Activated naive CD4-positive, alpha-beta T cell treated with anti-CD3 and anti-CD28 coated beads, Interleukin-2, amount 50 U/mL, for 24 hours (primary cell): ENCODE data around the gene PRR7.
A peak's percentile ranks its signal among the peaks of the same experiment; 100 is the strongest.

ENCODE experiments used
- H3K27ac Mint-ChIP-seq: one replicate; pipeline ENCODE4 v1.8.0; 2021; ENCODE audit warnings: mild to moderate bottlenecking, mixed read lengths
- H3K27me3 Mint-ChIP-seq: one replicate; pipeline ENCODE4 v1.8.0; 2021; ENCODE audit warnings: mixed read lengths
- H3K36me3 Mint-ChIP-seq: one replicate; pipeline ENCODE4 v1.8.0; 2021; ENCODE audit warnings: mixed read lengths
- H3K4me1 Mint-ChIP-seq: one replicate; pipeline ENCODE4 v1.8.0; 2021; ENCODE audit warnings: mixed read lengths
- H3K4me3 Mint-ChIP-seq: one replicate; pipeline ENCODE4 v1.8.0; 2021; ENCODE audit warnings: mild to moderate bottlenecking, mixed read lengths
- H3K9me3 Mint-ChIP-seq: one replicate; pipeline ENCODE4 v1.8.0; 2021; ENCODE audit warnings: mixed read lengths

The PRR7 gene

DNA sequence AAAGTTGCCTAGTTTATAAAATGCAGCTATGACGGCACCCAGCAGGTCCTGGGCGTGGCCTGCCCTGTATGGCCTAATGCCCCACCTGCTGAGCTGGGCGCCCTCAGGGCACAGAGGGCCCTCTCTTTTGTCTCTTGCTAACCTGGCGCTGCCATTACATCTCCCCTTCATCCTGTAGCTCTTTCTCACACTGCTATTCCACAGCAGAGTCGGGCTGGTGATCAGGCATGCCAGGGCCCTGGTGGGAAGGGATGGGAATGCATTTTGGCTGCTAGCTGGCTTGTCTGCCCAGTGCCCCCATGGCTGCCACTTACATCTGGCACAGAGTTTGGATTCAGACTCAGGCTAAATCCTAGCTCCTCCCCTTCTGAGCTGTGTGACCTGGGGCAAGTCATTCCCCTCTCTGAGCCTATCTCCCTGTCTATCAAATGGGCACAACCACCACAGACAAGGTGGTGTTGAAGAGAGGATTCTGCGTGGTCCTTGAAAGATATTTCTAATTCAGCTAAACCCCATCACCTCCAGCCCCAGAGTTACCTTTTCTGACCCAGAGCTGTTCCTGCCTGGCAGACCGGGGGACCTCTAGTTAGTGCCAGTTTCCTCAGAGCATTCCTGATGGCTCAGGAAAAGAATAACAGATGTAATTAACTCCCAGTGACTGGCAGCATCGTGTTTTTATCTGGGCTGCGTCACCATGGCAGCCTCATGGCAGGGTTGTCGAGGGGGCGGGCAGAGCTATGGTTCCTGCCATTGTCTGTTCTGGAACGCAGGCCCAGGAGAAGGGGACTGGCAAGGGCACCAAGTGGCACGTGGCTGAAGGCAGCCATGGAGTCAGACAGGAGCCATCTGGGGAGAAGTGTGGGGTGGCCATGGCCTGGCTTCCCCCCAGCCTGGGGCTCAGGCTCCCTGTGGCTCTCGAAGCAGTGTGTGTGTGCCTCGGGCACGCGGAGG is 6.3 kb downstream of the PRR7 start:
- Mint-ChIP-seq H3K9me3 (no peaks in the 10 kb centered on the region), H3K27ac (no peak overlapping the region), H3K4me1 (peaks cover 29% of the 10 kb centered on the region), H3K27me3 (no peaks in the 10 kb centered on the region), H3K4me3 (peak overlapping the region; percentile 9), H3K36me3 (no peaks in the 10 kb centered on the region)

DNA sequence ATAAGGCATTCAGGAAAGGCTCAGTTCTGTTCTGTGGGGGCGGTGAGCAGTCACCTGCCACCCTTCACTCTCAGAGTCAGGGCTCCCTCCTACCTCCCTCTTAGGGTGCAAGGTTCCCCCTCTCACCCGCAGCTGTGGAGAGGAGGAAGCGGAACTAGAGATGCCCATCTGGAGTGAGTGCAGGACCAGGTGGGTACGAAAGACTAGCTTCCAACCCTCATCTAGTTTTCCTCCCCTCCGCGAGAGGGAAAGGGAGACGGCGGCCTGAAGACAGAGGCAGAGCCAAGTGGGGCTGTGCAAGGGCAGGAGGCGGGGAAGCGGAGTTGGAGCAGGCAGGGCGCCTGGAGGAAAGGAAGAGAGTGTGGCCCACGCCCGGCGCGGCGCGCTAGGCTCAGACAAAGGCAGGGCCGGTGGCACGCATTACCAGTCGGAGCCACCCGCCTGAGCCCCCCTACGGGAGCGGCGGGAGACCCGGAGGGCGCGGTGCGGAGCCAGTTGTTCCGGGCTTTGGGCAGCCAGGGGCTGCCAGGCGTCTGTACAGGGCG is 7.3 kb downstream of the PRR7 start:
- H3K9me3 Mint-ChIP-seq, result no peaks in the 10 kb centered on the region
- peak overlapping the region; percentile 65 for H3K27ac Mint-ChIP-seq
- H3K4me1 Mint-ChIP-seq, result peaks cover 21% of the 10 kb centered on the region
- no peaks in the 10 kb centered on the region for H3K36me3 Mint-ChIP-seq
- H3K4me3 Mint-ChIP-seq, result peak overlapping the region; percentile 79
- H3K27me3 Mint-ChIP-seq, result no peaks in the 10 kb centered on the region

DNA sequence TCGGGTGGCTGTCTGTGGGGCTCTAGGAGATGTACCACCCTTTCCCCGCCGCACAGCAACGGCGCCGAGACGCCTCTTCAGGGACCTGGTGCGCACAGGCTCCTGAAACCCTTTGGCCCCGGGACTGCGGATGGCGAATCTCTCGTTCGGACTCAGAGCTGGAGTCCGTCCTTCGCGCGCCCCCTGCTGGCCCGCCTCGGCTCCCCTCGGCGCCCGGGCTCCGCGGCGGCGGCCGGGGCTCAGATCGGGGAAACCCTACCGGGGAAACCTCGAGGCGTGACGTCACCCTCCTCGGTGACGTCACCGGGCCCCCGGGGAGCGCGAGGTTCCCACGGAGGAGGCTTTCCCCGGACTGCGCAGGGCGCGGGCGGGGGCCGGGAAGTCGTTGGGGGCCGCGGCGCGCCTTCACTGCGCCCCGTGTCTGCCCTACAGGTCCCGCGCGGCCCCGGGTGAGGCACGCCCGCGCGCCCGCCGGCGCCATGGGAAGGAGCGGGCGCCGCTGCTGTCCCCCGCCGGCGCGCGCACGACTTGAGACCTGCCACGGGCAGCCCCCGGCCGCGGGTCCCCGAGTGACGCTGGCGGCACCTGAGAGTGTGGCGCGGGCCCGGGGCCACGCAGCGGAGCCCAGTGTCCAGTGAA is 7.9 kb downstream of the PRR7 start:
- Mint-ChIP-seq H3K27me3 (no peaks in the 10 kb centered on the region), H3K9me3 (no peaks in the 10 kb centered on the region), H3K4me3 (peak overlapping the region; percentile 88), H3K27ac (no peak overlapping the region), H3K4me1 (peaks cover 21% of the 10 kb centered on the region), H3K36me3 (no peaks in the 10 kb centered on the region)

DNA sequence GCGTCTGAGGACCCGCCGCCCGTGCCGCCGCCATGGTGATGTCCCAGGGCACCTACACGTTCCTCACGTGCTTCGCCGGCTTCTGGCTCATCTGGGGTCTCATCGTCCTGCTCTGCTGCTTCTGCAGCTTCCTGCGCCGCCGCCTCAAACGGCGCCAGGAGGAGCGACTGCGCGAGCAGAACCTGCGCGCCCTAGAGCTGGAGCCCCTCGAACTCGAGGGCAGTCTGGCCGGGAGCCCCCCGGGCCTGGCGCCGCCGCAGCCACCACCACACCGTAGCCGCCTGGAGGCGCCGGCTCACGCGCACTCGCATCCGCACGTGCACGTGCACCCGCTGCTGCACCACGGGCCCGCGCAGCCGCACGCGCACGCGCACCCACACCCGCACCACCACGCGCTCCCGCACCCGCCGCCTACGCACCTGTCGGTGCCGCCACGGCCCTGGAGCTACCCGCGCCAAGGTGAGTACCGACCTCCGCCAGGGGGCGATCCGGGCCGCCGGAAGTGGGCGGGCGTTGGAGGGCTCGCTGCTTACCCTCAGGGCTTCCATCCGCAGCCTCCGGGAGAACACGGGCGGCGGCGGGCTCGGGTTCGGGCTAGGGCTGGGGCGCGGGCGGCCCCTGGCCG is 8.5 kb downstream of the PRR7 start:
- no peaks in the 10 kb centered on the region for H3K36me3 Mint-ChIP-seq
- H3K4me3 Mint-ChIP-seq, result peak overlapping the region; percentile 88
- H3K27ac Mint-ChIP-seq, result no peak overlapping the region

DNA sequence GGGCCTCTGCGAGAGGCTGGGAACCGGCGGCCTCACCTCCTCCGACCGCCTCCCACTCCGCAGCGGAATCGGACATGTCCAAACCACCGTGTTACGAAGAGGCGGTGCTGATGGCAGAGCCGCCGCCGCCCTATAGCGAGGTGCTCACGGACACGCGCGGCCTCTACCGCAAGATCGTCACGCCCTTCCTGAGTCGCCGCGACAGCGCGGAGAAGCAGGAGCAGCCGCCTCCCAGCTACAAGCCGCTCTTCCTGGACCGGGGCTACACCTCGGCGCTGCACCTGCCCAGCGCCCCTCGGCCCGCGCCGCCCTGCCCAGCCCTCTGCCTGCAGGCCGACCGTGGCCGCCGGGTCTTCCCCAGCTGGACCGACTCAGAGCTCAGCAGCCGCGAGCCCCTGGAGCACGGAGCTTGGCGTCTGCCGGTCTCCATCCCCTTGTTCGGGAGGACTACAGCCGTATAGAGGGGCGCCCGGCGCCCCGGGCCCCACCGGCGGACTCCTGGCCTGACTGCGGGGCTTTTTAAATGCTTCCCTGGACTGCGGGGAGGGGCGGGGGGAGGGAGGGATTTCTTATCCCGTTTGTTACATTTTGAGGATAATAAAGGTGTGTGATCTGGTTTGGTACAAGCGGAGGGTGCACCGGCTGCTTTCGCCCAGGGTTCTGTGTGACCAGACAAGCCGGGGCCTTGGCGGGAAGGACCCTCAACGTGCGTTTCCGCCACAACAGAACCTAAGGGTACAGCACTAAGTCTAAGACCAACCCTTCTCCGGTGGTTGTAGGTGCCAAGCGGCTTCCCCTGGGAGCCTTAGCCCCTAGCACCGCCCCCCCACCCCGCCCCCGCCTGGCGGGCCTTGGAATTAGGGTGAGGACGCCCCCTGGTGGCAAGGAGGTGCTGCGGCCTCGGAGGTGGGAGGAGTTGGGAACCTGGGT is 9.3 kb downstream of the PRR7 start:
- no peaks in the 10 kb centered on the region for H3K36me3 Mint-ChIP-seq
- no peaks in the 10 kb centered on the region for H3K9me3 Mint-ChIP-seq
- H3K4me3 Mint-ChIP-seq, result peak overlapping the region; percentile 88
- peaks cover 18% of the 10 kb centered on the region for H3K4me1 Mint-ChIP-seq
- no peaks in the 10 kb centered on the region for H3K27me3 Mint-ChIP-seq
- H3K27ac Mint-ChIP-seq, result peak overlapping the region; percentile 46

More for the DNA sequence above, 8.5 kb downstream of the PRR7 start:
- Mint-ChIP-seq H3K27me3 (no peaks in the 10 kb centered on the region), H3K4me1 (peaks cover 21% of the 10 kb centered on the region), H3K9me3 (no peaks in the 10 kb centered on the region)

DNA sequence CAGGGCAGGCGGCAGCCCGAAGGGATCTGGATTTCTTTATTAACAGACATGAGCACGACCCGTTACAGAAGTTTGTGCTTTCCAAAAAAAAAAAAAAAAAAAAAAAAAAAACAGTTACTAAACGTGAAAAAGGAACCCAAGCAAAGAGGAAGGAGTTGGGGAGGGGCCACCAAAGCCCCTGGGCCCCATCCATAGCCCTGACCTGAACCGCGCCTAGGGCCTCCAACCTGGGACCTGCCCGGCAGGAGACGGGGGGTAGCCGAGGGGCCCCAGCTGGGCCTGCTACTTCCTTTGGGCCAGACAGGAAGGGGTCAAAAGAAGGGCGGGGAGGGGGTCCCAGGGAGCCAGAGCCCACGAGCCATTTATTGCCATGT is 10.0 kb downstream of the PRR7 start:
- Mint-ChIP-seq H3K27ac (peak overlapping the region; percentile 41), H3K4me3 (peak overlapping the region; percentile 88), H3K4me1 (peaks cover 17% of the 10 kb centered on the region), H3K27me3 (no peaks in the 10 kb centered on the region), H3K36me3 (no peaks in the 10 kb centered on the region), H3K9me3 (no peaks in the 10 kb centered on the region)

DNA sequence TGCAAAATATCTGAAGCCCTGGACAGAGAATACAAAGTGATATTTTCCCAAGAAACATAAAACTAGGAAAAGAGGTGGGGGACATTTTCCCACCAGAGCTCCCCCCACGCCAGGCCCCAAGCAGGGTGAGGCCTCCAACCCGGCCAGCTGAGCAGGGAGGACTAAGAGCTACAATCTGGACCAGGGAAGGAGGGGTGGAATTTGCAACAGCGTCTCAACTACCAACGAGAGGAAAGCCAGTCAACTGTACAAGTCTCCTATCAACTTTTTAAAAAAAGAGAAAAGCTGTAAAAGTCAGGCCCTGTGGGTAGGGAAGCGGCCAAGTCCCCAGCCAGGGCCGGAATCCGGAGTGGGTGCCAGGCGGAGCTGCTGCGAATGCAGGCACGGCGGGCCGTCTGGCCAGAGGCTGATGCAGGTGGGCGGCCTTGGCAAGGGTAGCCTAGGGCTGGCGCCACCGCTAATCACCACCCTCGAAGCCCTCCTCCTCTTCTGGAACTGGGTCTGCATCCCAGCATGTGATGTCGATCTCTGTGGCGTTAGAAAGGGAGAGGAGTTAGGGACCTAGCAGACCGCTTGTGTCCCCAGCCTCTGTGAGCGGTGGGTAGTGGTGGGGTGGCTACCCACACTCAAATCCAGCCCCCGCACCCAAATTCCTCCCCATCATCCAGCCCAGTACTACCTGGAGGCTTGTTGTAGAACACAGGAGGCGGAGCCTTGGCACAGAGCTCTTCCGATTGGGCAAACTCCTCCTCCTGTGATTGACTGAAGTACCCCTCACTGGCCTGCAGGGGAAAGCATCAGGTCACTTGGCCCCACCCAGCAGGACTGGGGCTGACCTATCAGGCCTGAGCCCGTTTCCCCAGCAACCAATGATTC is 10.6 kb downstream of the PRR7 start:
- H3K36me3 Mint-ChIP-seq, result no peaks in the 10 kb centered on the region
- H3K4me1 Mint-ChIP-seq, result peaks cover 12% of the 10 kb centered on the region
- no peak overlapping the region for H3K27ac Mint-ChIP-seq
- peak overlapping the region; percentile 49 for H3K4me3 Mint-ChIP-seq
- H3K27me3 Mint-ChIP-seq, result no peaks in the 10 kb centered on the region
- no peaks in the 10 kb centered on the region for H3K9me3 Mint-ChIP-seq

DNA sequence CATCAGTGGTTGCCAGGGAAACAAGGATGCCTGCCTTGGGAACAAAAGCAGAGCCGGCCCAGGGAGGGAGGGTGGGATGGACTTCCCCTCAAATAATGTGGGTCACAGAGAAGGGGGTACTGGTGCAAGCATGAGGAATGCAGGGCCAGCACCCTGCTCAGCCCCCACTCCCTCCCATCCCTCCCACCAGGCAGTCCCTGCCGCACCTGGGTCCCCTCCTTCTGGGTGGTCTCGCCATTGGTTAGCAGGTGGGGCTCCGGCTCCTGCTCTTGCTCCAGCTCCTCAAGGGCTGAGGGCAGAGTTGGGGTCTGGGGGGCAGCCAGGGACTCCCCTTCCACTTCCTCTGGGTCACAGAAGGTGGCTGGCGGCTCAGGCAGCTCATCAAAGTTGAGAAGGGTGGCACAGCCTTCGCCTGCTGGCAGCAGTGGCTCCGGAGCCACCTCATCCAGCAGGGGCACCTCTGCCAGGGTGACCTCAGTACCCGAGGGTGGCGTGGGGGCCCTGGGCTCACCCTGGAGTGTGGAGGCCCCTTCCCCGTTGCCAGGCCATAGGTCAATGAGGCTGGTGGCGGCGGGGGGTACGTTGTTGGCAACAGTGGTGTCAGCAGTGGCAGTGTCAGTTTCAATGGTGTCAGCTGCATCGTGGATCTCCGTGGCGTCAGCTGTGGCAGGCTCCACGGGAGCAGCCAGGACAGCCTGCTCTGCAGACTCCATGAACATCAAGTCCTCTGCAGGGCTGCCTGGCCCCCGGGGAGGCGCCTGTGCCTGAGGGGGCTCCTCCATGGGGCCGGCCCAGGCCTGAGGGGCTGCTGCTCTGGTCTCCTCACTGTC is 11.5 kb downstream of the PRR7 start:
- no peaks in the 10 kb centered on the region for H3K9me3 Mint-ChIP-seq
- no peaks in the 10 kb centered on the region for H3K27me3 Mint-ChIP-seq
- H3K4me1 Mint-ChIP-seq, result peaks cover 11% of the 10 kb centered on the region
- H3K27ac Mint-ChIP-seq, result no peak overlapping the region
- H3K36me3 Mint-ChIP-seq, result no peaks in the 10 kb centered on the region
- no peak overlapping the region for H3K4me3 Mint-ChIP-seq

DNA sequence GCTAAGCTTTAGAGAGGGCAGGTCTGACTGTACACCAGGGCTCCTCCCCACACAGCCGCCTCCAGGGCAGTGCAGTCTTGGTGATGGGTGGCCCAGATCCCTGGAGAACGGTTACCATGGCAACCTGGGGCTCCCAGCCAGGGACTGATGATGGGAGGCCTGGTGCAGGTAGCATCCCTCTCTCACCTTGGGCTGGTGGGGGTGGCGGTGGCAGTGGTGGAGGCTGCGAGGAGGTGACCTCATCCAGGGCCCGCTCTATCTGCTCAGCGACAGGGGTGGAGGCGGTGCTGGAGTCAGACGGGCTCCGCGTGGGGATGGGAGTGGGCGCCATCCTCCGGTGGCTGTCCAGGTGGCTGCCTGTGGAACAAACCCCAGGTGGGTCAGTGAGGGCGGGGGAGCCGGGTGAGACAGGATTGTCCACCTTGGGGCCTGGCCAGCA is 12.3 kb downstream of the PRR7 start:
- Mint-ChIP-seq H3K27ac (no peak overlapping the region), H3K36me3 (no peaks in the 10 kb centered on the region), H3K4me3 (no peak overlapping the region), H3K9me3 (no peaks in the 10 kb centered on the region), H3K27me3 (no peaks in the 10 kb centered on the region), H3K4me1 (peaks cover 8% of the 10 kb centered on the region)

DNA sequence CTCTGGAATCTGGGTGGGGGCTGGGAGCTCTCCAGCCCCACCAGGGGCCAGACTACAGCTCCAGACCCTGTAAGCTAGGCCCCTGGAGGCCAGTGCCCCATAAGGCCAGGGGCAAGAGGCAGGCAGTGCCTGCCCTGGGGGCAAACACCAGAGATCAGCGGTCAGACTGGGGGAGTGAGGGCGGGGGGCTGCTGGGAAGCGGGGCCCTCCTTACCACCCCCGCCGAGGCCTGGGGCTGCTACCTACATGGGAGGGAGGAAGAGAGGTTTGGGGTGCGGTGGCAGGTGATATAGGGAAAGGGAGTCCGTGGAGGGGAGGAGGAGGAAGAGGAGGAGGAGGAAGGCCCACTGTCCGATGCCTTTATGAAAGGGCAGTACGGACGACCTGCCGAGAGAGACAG is 12.7 kb downstream of the PRR7 start:
- H3K4me3 Mint-ChIP-seq, result no peak overlapping the region
- no peak overlapping the region for H3K27ac Mint-ChIP-seq
- peaks cover 7% of the 10 kb centered on the region for H3K4me1 Mint-ChIP-seq
- no peaks in the 10 kb centered on the region for H3K36me3 Mint-ChIP-seq
- H3K27me3 Mint-ChIP-seq, result no peaks in the 10 kb centered on the region
- no peaks in the 10 kb centered on the region for H3K9me3 Mint-ChIP-seq

DNA sequence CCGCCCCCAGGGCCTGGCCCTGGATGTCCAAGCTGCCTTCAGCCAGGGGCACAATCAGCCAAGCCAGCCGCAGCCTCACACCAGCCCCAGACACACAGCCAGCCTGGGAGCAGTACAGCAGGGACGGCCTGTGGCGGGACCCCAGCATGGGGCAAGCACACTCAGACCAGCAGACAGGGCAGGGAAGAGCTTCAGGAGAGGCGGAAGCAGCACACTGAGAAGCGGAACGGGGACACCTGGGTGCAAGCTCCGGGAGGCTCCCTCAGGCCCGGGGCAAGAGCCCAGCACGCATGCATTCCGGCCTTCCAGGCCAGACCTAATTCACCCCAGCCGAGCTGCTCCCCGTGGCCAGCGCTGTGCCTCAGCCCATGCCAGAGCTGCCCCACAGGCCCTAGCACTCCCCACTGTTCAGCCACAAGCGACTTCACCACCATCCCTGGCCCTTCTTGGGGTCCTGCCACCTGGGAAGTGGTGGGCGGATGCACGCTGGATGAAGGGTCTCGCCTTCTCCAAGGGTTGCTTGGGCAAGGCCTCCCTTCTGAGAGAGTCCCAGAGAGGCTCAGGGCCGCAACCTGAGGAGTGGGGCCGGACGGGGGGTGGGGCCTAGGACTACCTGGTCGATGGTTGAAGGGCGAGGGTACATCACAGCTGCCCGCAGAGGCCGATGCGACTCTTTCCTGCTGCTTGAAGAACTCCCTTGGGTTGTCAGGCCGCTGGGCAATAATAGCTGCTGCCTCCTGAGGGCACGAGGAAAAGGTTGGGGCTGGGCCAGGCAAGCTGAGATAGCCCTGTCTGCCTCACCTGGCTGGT is 13.4 kb downstream of the PRR7 start:
- H3K27me3 Mint-ChIP-seq, result no peaks in the 10 kb centered on the region
- no peaks in the 10 kb centered on the region for H3K36me3 Mint-ChIP-seq
- no peaks in the 10 kb centered on the region for H3K9me3 Mint-ChIP-seq
- peaks cover 7% of the 10 kb centered on the region for H3K4me1 Mint-ChIP-seq
- no peak overlapping the region for H3K4me3 Mint-ChIP-seq
- H3K27ac Mint-ChIP-seq, result no peak overlapping the region

DNA sequence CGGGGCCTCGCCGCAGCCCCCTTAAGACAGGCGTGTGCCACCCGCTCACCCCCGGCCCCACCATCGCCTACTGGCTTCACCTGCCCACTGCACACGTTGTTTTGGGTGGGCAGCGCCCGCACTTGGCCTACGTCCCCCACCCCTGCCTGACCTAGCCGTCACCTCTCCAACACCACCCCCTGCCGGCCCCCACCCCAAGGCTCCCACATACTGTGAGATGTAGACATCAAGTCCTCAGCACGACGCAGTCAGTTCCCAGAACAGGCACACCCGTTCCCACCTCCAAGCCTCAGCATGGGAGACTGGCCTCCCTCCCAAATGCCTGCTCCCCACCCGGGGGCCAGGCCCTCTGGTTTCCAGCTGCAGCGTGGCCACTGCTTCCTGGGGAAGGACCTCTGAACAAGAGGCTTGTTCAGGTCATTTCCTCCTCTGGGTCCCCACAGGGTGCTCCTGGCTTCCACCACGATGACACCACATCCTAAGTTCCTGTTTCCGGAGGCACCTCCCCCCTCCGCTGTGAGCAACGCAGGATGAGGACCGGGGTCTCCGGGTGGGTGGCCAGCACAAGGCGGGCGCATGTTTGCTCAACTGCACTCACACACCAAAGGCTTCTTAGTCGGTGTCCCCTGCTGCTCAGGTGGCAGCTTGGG is 15.5 kb downstream of the PRR7 start:
- no peak overlapping the region for H3K27ac Mint-ChIP-seq
- no peaks in the 10 kb centered on the region for H3K36me3 Mint-ChIP-seq
- no peaks in the 10 kb centered on the region for H3K27me3 Mint-ChIP-seq
- H3K4me1 Mint-ChIP-seq, result peaks cover 3% of the 10 kb centered on the region
- H3K9me3 Mint-ChIP-seq, result no peaks in the 10 kb centered on the region
- no peak overlapping the region for H3K4me3 Mint-ChIP-seq
